HK-2 (cell line): ENCODE results near the gene PRKCH.

Source experiments
- DNase-seq: peaks from one replicate; pipeline ENCODE4 v3.0.0-alpha.2; 2018; ENCODE audit not compliant: unreplicated experiment

PRKCH gene

DNA sequence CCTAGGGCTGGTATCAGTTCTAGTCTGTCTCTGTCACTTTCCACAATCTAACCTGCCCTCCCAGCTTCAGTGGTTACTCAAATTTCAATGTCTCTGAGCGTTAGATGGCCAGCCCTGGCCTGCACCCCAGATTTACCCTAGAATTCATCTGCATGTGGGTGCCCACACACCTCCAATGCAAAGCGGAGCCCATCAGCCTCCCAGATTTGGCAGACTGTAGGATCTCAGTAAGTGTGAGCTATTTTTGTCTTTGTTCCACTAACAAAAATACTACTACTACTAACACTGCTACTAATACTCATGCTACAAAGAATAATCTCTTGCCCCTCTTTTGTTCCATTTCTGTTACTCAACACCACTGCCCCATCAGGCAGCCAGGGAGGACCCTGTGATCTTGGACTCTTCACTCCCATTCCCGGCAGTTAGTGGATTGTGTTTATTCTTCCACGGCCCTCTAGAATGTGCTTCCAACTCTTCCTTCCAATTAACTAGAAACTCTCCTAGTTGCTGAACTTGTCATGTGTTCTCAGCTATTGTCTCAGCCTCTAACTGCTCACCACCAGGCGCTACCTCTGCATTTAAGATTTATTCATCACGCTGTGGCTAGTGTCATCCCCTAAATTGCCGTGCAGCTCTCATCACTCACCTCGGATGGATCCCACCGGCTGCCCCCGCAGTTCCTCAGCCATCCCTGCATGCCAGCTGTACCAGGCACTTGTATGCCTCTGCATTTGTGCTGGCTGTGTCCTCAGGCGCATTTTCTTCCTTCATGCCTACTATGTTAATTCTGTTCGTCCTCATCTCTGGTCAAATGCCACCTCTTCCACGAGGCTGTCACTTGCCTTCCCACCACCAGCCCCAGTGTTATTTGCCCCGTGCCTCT is 223.3 kb downstream of the PRKCH start:
- no peak for DNase-seq

DNA sequence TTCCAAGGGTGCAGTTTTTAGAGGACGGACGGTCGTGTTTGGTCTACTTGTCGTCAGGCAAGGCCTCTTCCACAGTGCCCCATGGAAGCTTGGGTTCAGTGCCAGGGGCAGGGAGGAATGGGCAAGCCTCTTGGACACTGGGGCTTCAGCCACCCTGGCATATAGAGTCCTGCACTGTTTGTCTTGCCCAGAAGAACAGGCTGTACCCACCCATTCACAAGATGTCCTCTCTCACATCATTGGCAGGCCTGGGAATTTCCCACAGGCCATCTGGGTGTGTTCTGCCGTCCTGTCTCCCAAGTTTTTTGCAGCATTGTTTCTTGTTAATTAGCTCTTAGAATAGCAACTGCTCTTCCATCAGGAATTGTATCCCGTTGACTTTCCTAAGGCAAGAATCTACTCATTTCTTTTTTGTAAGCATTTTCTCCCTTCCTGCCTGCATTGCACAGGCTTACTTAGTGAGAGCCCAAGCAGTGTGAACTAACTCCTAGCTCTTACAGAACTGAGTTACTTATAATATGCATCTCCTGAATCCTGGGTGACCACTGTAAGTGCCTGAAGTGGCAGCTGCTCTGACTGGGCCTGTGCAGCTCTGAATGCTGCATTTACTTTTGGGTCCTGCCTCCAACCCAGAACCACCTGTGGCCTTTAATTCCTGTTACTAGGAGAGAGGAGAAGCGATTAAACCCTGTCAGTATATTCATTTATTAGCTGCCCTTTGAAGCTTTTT is 224.5 kb downstream of the PRKCH start:
- no peak for DNase-seq

DNA sequence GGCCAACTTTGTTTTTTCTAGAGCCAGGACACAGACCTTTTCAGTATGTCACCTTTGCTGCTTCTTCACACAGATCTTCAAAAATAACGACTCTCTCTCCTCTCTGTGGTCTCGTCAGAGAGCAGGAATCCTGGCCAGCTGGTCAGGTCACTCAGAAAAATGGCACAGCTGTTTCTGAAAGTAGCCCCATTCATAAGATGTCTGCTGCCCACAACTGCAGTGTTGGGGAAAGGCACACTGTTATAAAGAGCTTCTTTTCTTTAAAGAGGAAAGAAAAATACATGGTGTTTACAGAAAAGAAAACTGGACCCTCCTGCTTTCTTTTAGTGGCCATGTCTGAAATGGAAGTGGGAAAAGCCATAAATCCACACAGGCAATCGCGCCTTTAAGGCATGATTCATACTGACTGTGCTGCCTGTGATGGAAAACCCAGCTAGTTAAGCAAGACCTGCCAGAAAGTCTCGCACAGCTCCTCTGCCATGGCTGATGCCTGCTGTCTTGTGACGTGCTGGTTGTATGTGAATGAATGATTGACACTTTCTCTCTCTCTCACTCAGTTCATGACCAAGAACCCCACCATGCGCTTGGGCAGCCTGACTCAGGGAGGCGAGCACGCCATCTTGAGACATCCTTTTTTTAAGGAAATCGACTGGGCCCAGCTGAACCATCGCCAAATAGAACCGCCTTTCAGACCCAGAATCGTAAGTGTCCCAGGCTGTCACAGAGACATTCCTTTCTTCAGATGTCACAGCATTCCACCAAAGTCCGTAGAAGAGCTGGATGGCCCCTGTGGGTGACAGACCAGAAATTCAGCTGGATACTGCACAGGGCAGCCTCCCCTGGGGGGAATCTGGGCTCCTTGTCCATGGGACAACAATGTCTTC is 226.0 kb downstream of the PRKCH start:
- peak; percentile 38 for DNase-seq

DNA sequence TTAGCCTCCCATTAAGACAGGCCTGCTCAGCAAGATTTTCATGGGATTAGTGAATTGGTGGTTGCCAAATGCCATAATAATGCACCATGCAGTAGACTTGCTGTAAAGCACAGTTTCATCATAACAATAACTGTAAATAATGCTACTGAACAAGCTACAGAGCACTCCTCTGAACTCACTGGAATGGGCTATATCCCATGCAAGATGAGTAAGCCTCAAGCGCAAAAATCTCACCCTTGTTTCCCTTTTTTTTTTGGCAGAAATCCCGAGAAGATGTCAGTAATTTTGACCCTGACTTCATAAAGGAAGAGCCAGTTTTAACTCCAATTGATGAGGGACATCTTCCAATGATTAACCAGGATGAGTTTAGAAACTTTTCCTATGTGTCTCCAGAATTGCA is 228.0 kb downstream of the PRKCH start:
- no peak for DNase-seq

DNA sequence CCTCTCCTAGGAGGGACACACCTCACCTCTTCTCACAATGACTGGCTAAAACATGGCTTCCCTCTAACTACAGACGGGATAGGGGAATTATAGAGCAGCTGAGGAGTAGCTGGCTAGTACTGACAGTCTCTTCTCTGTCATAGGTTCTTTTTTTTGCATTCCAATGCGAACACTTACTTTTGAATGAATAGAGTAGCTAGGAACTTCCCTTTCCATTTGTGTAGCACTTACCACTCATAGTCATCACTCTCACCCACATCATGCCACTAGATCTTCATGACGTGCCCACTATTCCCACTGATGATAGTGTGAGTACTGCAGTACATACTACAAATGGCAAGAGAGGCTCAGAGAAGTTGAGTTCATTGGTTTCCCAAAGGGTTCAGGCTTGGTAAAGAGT is 230.0 kb downstream of the PRKCH start:
- no peak for DNase-seq

DNA sequence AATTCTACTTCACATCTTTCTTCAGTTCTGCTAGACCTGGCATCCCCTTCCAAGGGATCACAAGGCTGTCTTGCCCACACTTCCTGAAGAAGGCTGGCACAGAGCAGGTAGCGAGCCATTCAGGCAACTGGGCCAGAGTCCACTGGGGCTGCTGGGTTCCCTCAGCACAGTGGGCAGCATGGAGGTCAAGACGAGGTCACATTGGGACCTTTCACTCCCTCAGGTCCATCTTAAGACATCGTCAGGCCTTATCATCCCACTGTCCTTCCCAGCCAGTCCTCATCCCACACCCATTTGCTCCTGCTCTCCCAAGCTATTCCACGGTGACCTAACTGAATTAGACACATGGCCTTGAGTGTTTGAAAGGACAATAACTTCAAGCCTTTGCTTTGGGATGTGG is 230.9 kb downstream of the PRKCH start:
- DNase-seq = no peak

DNA sequence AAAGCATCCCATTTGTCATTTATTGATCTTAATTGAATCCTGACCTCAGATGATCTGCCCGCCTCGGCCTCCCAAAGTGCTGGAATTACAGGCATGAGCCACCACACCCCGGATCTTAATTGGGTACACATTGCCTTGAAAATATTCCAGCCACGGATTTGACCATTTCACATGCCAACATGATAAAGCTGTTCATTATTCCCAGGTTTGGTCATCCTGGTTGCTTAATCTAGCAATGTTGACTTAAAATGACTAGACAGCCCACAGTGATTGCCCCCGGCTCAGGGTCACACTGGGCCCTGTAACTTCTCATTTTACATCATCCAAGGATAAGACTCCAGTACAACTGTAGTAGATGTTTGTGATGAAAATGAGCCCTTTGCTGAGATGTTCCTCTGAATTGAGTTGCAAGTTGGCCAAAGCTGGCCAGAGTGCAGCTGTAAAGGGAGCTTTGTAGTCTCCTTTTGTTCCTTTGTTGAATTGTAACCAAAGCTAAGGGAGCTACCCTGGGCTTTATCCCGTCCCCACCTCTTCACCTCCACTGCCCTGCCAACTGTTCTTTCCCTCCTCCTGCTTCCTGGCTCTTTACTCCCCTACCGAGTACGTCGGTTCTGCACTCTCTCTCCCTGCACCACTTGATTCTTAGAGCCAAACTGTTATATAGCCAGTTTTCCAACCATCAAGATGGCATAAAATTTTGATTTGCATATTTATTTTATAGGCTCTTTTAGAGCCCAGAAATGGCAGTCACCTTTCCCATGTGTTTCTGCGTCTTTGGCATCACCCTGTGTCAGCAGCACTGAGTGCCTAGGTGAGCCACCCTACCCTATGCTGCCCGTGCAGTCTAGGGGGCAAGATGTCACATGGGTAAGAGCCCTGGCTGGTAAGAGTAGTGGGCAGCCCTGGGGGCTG is 232.6 kb downstream of the PRKCH start:
- peak; percentile 35 for DNase-seq

DNA sequence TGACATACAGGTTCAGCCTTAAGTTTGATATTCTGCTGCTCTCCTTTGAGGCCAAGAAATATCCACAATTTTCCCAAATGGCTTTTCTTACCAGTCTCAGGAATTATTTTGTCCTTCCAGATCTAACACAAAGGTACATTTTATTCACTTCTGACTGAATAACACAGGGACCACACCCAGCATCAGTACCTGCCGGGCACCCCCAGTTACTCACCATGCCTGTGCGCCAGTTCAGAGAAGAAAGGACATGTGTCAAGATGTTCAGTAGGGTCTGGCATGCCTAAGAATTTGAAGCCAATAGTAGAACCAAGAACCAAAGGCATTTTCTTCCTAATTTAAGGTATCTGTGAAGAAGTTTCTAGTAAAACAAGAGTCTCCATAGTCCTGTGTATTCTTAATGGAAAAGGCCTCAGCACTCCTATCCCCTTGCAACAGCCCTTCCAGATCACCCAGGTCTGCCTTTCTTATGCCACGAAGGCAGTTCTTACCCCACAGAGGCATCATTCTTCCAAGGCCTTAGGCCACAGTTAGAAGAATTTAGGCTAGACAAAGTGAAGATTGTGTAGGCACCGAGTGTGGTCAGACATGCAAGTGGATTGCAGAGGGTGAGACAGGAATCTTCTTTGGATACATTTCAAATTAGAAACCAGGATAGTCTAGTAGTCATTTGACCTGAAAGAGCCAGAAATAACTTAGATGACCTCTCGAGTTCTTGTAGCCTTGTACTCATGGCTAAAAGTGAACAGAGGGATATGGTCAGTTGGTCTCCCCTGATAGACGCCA is 233.9 kb downstream of the PRKCH start:
- DNase-seq = no peak

DNA sequence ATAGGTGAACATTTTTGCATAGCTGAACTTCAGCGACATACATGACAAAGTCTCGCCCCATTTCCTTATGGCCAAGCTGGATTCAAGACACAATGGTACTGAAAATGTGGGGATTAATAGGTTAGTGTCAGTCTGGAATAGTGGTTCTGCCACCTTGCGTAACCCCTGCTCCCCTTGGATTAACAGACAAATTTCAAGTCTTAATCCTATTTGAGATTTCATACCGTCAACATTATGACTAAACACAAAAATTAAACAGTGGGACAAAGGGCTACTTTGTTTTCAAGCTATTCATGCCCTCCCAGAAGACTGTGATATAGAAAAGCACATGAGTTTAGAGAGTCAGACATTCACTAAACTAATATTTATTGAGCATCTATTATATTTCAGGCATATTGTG is 235.1 kb downstream of the PRKCH start:
- DNase-seq = no peak

DNA sequence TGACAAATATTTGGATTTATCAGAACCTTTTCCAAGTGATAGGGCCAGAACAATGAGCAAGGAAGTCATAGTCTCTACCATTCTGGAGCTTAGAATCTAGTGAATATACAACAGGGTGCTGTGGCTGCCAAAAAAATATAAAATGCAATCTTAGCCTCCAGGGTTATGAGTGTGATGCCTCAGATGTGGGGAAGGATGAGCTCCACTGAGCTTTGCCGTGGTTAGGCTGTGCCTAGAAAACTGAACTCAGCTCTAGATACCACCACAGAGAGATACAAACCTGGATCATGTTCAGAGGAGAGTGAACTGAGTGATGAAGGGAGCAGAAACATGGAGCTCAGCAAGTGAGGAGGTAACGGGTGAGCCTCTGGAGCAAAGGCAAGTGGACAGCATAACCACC is 235.9 kb downstream of the PRKCH start:
- no peak for DNase-seq

DNA sequence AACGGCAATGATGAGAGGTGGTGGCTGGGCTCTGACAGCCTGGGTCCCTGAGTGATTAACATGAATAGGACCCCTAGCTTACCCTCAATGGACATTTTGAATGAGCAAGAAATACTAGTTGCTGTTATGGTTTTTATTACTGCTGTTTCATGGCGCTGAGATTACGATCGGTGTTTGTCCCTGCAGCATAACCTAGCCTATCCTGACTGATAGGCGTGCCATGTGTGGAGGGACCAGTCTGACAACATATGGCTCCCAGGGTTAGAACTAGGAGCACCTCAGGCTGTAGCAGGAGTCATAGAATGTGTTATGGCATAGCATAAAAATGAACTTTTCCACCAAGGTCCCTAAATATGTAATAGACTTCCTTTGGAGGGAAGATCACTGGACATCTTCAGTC is 236.5 kb downstream of the PRKCH start:
- no peak for DNase-seq

DNA sequence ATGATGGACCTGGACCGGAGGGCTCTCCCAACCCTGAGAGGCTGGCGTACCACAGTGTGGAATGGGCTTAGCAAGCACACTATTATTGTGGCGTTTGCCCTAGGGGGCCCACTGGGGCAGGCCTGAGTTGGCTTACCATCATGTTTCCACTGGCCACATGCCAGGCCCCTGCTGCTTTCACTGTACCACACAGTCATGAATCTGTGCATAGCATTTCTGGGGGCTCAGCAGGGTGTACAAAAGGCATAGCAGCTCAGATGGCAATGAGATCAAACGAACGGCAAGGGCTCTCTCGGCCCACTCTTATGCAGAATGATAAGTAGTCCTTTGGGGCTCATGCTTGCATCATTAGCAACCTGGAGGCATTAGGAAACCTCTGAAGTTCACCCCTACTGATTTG is 236.9 kb downstream of the PRKCH start:
- DNase-seq = no peak

DNA sequence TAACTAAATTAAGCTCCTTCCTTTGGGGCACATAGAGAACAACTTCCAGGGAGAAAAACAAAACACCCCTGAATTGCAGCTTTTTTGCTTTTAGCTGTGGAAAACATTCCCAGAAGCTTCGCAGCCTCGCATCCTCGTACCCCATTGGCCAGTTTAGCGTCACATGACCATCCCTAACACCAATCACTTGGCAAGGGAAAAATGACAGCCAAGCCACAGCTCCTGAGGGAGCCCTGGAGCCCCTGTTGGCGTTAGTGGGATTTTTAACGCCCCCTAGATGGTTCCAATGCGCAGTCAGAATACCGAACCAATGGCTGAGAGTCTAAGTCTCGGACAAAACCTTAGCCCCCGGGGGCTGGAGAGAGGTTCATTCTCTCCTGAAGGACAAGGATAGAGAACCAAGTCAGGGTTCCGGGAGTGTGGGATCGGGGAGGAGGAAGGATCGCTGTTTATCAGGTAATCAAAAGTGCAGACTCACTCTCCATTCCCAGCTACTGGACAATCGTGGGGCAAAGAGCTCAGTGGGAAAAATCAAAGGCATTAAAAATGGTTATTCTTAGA is 238.3 kb downstream of the PRKCH start:
- DNase-seq = peak; percentile 91

DNA sequence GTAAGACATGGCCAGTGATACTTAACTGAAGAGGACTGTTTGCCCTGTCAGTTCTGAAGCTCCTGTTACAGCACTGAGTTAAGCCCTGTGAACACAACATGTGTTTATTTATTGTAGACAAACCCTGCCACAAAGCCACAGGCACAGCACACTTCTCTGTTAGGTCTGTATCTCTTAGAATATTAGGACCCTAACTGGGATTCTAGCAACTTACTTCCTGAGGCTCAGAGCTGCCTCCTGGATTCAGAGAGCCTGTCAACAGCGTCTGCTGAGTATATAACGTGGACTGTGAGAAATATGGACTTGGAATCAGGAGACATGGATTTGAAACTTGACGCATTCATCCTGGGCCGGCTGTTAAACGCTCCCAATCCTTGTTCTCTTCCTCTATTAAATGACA is 238.9 kb downstream of the PRKCH start:
- peak; percentile 41 for DNase-seq

DNA sequence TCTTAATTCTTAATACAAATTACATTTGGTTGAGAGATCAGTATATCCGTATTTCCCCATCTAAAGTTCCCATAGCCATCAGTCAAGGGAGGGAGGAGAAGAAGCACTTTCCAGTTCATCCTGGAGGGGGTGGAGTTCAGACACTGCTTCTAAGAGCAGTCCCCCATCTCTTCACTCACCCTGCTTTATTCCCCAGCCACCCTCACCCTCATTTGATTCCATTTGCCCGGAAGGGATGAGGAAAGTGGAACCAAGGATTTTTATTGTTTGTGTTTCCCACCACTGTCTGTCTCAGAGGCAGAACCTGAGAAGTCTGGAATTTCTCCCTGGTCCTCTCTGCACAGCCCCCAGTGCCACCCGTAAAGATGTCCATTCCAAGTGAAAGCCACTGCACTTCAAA is 239.7 kb downstream of the PRKCH start:
- peak; percentile 56 for DNase-seq

DNA sequence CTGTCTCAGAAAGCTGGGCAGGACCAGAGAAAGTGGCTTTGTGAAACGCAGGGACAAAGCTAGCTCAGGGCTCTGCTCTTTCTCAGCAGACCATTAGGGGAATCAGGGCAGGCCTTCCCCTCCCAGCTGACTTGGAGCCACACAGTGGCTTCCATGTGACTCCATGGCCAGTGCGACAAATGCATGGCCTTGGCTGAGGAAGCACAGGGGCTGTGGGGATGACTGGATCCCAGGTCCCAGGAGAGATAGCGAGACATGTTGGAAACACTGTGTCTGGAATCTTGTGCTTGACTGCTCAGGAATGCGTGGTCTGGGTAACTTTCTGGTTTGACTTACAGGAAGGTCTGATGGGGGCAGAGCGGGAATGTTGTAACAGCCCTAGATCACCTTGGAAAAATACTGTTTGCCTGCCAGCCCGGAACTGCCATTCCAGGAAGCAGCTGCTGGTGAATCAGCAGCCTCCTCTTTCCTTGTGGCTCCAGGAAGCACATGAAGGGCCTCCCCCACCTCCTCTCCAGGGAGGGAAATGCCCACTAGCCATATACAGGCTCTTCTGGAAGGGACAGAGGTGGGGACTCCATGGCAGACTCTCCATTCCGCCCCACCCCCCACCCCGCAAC is 240.4 kb downstream of the PRKCH start:
- DNase-seq = peak; percentile 95

DNA sequence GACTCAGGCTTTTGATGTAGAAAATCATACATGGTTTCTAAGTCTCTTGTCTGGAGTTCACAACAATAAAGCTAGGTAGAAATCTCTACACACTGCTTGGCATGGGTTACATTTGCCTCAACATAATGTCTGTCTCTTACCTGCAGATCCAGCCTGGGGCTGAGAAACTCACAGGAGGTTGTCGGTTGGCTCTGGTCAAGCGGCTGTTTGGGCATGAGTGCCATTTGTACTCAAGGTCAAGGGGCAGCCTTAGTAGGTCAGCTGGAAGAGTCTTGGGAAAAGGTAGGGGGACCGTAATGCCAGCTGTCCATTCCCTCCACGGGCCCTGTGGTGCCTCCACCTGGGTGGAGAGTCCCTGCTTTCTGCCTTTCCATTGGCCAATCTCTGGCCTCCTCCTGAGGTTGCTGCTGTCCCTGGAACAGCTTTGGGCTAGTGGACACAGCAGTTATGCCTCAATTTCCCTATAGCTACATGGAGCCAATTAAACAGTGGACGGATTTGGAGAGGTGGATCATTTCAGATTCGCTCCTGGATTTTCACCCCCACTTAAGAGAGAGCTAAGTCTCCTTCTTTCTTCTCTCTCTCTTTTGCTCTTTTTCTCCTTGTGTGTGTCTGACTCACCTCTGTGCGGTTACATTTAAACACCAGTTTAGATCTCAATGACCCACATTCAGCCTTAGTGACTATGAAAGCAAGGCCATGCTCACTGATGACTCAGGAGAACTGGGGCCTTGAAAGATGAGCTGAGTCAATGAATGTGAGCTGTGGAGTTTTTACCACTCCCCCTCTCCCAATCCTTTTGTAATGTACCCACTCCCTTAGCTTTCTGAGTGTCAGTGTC is 241.2 kb downstream of the PRKCH start:
- DNase-seq = peak; percentile 77

DNA sequence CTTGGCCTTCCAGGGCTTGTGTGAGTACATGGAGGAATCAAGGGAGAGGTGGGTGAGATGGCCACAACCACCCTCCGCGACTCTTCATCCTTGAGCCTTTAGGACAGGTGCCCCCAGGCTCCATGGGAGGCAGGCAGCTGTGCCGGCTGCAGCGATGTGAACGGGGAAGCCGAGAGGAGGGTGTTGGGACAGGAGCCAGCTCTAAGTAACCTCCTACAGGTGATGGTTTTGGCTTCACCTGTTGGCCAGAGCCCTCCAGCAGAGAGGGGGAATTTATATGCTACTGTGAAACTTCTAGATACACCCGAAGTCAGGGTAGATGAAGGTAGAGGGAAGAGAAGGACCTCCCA is 241.8 kb downstream of the PRKCH start:
- no peak for DNase-seq
